Suprapubic skin (tissue), 4 donors: ENCODE results near the gene FAM181B. TPM values are rescaled to one million over a fixed set of nuclear protein-coding genes. Genes with fewer than 3 reads are reported as not detected.
"Not testable (repeated sequence)": the region's sequence is repeated elsewhere in the genome, so short reads cannot be mapped to it uniquely, and the experiment has no call there.

ENCODE experiments used
- DNase-seq, 2 donors: peaks; one replicate each; pipeline ENCODE4 v3.0.0-alpha.2; 2019; ENCODE audit warnings: low spot score in 2 of 2
- H3K27ac ChIP-seq: fragments of 200-600 bp; sonication (generic); one replicate; pipeline ENCODE4 v1.5.1; 2019
- H3K27me3 ChIP-seq: fragments of 200-600 bp; sonication (generic); one replicate; pipeline ENCODE4 v1.5.1; 2019
- H3K36me3 ChIP-seq: fragments of 200-600 bp; sonication (generic); one replicate; pipeline ENCODE4 v1.5.1; 2019
- H3K4me1 ChIP-seq: fragments of 200-600 bp; sonication (generic); one replicate; pipeline ENCODE4 v1.5.1; 2019
- H3K4me3 ChIP-seq: fragments of 200-600 bp; sonication (generic); one replicate; pipeline ENCODE4 v1.5.1; 2019; ENCODE audit warnings: mild to moderate bottlenecking
- H3K9me3 ChIP-seq: fragments of 200-600 bp; sonication (generic); one replicate; pipeline ENCODE4 v1.5.1; 2019
- CTCF ChIP-seq, 2 donors: fragments of 200-600 bp in 1 of 2; fragments of 450-650 bp in 1 of 2; sonication (generic) in 1 of 2; IDR thresholded peaks; one replicate each; pipeline ENCODE4 v1.5.1; 2016 to 2019; ENCODE audit warnings: antibody characterized with exemption in 2 of 2, mild to moderate bottlenecking in 1 of 2, moderate library complexity in 1 of 2
- EP300 ChIP-seq: sonication (generic); formaldehyde crosslinking; IDR thresholded peaks from one replicate; pipeline ENCODE4 v1.6.1; 2017; ENCODE audit warnings: antibody characterized with exemption
- POLR2A ChIP-seq, 2 donors: fragments of 450-650 bp; IDR thresholded peaks; one replicate each; pipeline ENCODE4 v1.6.1; 2017; ENCODE audit warnings: antibody characterized with exemption in 2 of 2, mild to moderate bottlenecking in 2 of 2, moderate library complexity in 2 of 2
- POLR2AphosphoS5 ChIP-seq, 3 donors: sonication (generic); formaldehyde crosslinking; IDR thresholded peaks; one replicate each; pipeline ENCODE4 v1.6.1; 2017; ENCODE audit warnings: antibody characterized with exemption in 3 of 3
- WGBS: methylation state at CpG from one replicate; pipeline ENCODE4 v1.1.5; 2018; 5-methylcytosine and 5-hydroxymethylcytosine counted together
- total RNA-seq, 4 donors: library from RNA; depleted of rRNA; stranded (reverse); fragments of >200 nt; gene quantifications; one replicate each; pipeline ENCODE4 v1.1.0, GENCODE V29; 2016

FAM181B gene
- total RNA-seq, 4 donors from 2014 or later = 0.18 to 0.42 (median 0.31) TPM

- Histone ChIP-seq H3K36me3 (no peaks in the 10 kb centered on the region), H3K4me1 (no peaks in the 10 kb centered on the region), H3K4me3 (no peak overlapping the region), H3K9me3 (no peaks in the 10 kb centered on the region), H3K27me3 (peaks cover 4% of the 10 kb centered on the region), H3K27ac (no peak overlapping the region)
- TF ChIP-seq POLR2A (IDR thresholded peaks at IDR 0.05) (no peak), POLR2AphosphoS5 (IDR thresholded peaks at IDR 0.05) (no peak), CTCF (IDR thresholded peaks at IDR 0.05) (no peak), EP300 (no peak)
- no peak for DNase-seq
- WGBS = 69% methylated on average over 6 of the region's 6 CpGs
Measured at GRCh38 chr11:82698576-82699352, 34.9 kb downstream of the FAM181B start.

- Histone ChIP-seq H3K27me3 (no peaks in the 10 kb centered on the region), H3K4me1 (no peaks in the 10 kb centered on the region), H3K4me3 (no peak overlapping the region), H3K9me3 (no peaks in the 10 kb centered on the region), H3K27ac (no peak overlapping the region), H3K36me3 (no peaks in the 10 kb centered on the region)
- no peak for DNase-seq
- TF ChIP-seq POLR2A (IDR thresholded peaks at IDR 0.05) = no peak
- no peak for TF ChIP-seq CTCF (IDR thresholded peaks at IDR 0.05)
- TF ChIP-seq POLR2AphosphoS5 (IDR thresholded peaks at IDR 0.05) = no peak
- no peak for TF ChIP-seq EP300
Measured at GRCh38 chr11:82692981-82693380, 40.7 kb downstream of the FAM181B start.

- WGBS = 91% methylated on average over 20 of the region's 23 CpGs
- H3K9me3 ChIP-seq, H3K36me3 ChIP-seq, H3K27ac ChIP-seq, H3K27me3 ChIP-seq, H3K4me1 ChIP-seq, DNase-seq: not testable (repeated sequence)
- peak overlapping the region; percentile 21 for H3K4me3 ChIP-seq
Measured at GRCh38 chr11:82689347-82689746, 44.3 kb downstream of the FAM181B start.

DNA sequence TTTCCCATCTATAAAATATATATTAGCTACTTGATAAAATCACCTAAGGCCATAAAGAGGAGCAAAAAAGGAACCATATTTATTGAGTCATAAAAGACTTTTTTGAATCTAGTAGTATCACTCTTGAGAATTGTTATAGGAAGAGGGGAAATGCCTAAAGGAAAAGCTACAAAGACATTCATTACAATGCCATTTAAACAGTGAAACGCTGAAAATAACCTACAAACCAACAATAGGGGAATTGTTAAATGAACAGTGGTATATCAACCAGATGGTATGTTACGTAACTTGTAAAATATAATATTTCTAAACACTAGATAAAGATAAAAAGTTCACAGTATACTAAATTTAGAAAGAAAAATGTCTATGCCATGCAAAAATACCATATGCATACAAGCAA is 47.5 kb downstream of the FAM181B start:
- H3K27ac ChIP-seq = no peak overlapping the region
- H3K9me3 ChIP-seq = no peaks in the 10 kb centered on the region
- no peaks in the 10 kb centered on the region for H3K27me3 ChIP-seq
- WGBS = 72% methylated on average over 2 of the region's 2 CpGs
- H3K4me1 ChIP-seq = peaks cover 6% of the 10 kb centered on the region
- H3K36me3 ChIP-seq = no peaks in the 10 kb centered on the region
- no peak for TF ChIP-seq POLR2AphosphoS5 (IDR thresholded peaks at IDR 0.05)
- TF ChIP-seq POLR2A (IDR thresholded peaks at IDR 0.05) = no peak
- TF ChIP-seq EP300 = no peak
- TF ChIP-seq CTCF (IDR thresholded peaks at IDR 0.05) = no peak
- DNase-seq = no peak
- no peak overlapping the region for H3K4me3 ChIP-seq

- 79% methylated on average over 5 of the region's 5 CpGs for WGBS
- H3K4me3 ChIP-seq = no peak overlapping the region
- no peaks in the 10 kb centered on the region for H3K36me3 ChIP-seq
- H3K27me3 ChIP-seq = no peaks in the 10 kb centered on the region
- H3K27ac ChIP-seq = no peak overlapping the region
- TF ChIP-seq CTCF (IDR thresholded peaks at IDR 0.05) (no peak), POLR2AphosphoS5 (IDR thresholded peaks at IDR 0.05) (no peak), POLR2A (IDR thresholded peaks at IDR 0.05) (no peak), EP300 (no peak)
- no peaks in the 10 kb centered on the region for H3K9me3 ChIP-seq
- no peak for DNase-seq
- peaks cover 6% of the 10 kb centered on the region for H3K4me1 ChIP-seq
Measured at GRCh38 chr11:82683029-82683428, 50.6 kb downstream of the FAM181B start.
